SH-SY5Y (cell line): ENCODE data around the gene TRIM44.

Experiments
- GATA2 ChIP-seq: IDR thresholded peaks from 2 replicates; pipeline ENCODE4 v1.6.1; 2011; ENCODE audit warnings: mild to moderate bottlenecking, low read depth, low read length
- GATA3 ChIP-seq: IDR thresholded peaks from 2 replicates; pipeline ENCODE4 v1.6.1; 2011; ENCODE audit warnings: low read depth, mild to moderate bottlenecking, low read length, moderate library complexity

DNA sequence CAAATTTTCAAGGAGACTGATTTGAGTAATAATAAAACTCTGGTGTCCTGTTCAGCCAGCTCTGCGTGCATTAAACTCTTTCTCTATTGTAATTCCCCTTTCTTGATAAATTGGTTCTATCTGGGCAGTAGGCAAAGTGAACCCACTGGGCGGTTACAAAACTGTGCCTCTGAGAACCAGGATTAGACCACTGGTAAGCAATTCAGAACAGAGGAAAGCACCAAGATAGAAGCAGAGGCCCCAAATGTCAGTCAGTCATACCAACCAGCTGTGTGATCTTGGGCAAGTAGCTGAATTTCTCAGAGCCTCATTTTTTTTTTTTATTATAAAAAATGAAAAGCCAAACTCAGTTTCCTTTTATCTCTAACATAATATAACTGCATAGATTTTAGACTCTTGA, 54.9 kb downstream of the TRIM44 start:
- no peak for TF ChIP-seq GATA3
- TF ChIP-seq GATA2, result no peak
